ENCODE data around the gene GSTM2. TPM values are rescaled to one million over a fixed set of nuclear protein-coding genes. Genes with fewer than 3 reads are reported as not detected.

Gene GSTM2
- total and polyA plus RNA-seq, 2 donors (not counting 1 experiment from before 2014, with no cell fraction given): 42.9 to 94.4 TPM

- H3K4me3 Mint-ChIP-seq: no peak overlapping the region
- TF ChIP-seq EZH2 (IDR thresholded peaks at IDR 0.05; ENCODE audit: borderline replicate concordance, insufficient read depth, low read depth, low read length, poor library complexity, severe bottlenecking): no peak
- TF ChIP-seq CTCF (IDR thresholded peaks at IDR 0.05): no peak
- WGBS (ENCODE audit: insufficient coverage): 65% methylated on average over 2 of the region's 13 CpGs
- H3K9me3 ChIP-seq (ENCODE audit: control extremely low read depth in 1 of 3, control insufficient read depth in 2 of 3, insufficient read depth in 1 of 3, low read length in 2 of 3): no peaks in the 10 kb centered on the region
- ChIA-PET POLR2A (interaction anchor here (0.8 kb wide), 1 partner anchor 87 kb away, joined by 4 read pairs; the partner anchor contains the start of gene GNAI3), CTCF (interaction anchor here (1.0 to 16.5 kb wide), 6 partner anchors 11 to 139 kb away, joined by 3 to 276 read pairs (median 8); partner anchors contain the start of genes AMPD2, GNAT2, GPR61 and GSTM1)
- no peaks in the 10 kb centered on the region for H4K20me1 ChIP-seq (ENCODE audit: control insufficient read depth, insufficient read depth, low read length, poor library complexity, severe bottlenecking)
- H3K4me1 ChIP-seq (ENCODE audit: control insufficient read depth in 2 of 2, insufficient read depth in 2 of 2, low read length in 2 of 2): peaks cover 0 to 3% of the 10 kb centered on the region in 2 donors
- peaks cover 0 to 2% (median 0%) of the 10 kb centered on the region in 4 experiments for H3K27me3 ChIP-seq (replicated peaks in 1 of 4; ENCODE audit: control extremely low read depth in 1 of 4, control insufficient read depth in 3 of 4, insufficient read depth in 4 of 4, low read length in 3 of 4)
- no peak overlapping the region for H3K27ac Mint-ChIP-seq
- H3K4me2 ChIP-seq (replicated peaks; ENCODE audit: low read depth, low read length, poor library complexity, severe bottlenecking): no peak overlapping the region
- H3K27me3 Mint-ChIP-seq: peaks cover 1% of the 10 kb centered on the region
- peak; percentile 5 for DNase-seq
- peaks cover 0 to 13% of the 10 kb centered on the region in 2 experiments for H3K36me3 ChIP-seq (replicated peaks in 1 of 2; ENCODE audit: control extremely low read depth in 1 of 2, control insufficient read depth in 1 of 2, extremely low read depth in 1 of 2, insufficient read depth in 2 of 2, low read length in 1 of 2)
- H3K79me2 ChIP-seq (ENCODE audit: control insufficient read depth, insufficient read depth, low read length): no peaks in the 10 kb centered on the region
- peaks cover 6% of the 10 kb centered on the region for H3K4me1 Mint-ChIP-seq
- no peaks in the 10 kb centered on the region for H3K9me3 Mint-ChIP-seq (ENCODE audit: insufficient read depth)
- no peak for ATAC-seq (ENCODE audit: low read depth)
- H2AFZ ChIP-seq (ENCODE audit: insufficient read depth, low read depth, low read length, poor library complexity, severe bottlenecking): no peak overlapping the region
- H3K9ac ChIP-seq (ENCODE audit: low read length): no peak overlapping the region
- no peak overlapping the region for H3K4me3 ChIP-seq (ENCODE audit: control extremely low read depth in 1 of 5, extremely low read depth in 1 of 5, insufficient read depth in 1 of 5, low read depth in 2 of 5, low read length in 4 of 5)
- no peak overlapping the region for H3K27ac ChIP-seq (ENCODE audit: low read length in 2 of 2)
- intact Hi-C loops (cut with micrococcal nuclease): no loop called here
Measured at GRCh38 chr1:109634771-109635750, 32.8 kb upstream of the GSTM2 start.
